ENCODE data around the gene MRPL40.
"Not testable (repeated sequence)": the region's sequence is repeated elsewhere in the genome, so short reads cannot be mapped to it uniquely, and the experiment has no call there.

MRPL40 gene

GRCh38 chr22:19406846-19407245 is 25.5 kb upstream of the MRPL40 start:
- no peak for DNase-seq (ENCODE audit: low read depth in 1 of 2, low spot score in 1 of 2)

DNA sequence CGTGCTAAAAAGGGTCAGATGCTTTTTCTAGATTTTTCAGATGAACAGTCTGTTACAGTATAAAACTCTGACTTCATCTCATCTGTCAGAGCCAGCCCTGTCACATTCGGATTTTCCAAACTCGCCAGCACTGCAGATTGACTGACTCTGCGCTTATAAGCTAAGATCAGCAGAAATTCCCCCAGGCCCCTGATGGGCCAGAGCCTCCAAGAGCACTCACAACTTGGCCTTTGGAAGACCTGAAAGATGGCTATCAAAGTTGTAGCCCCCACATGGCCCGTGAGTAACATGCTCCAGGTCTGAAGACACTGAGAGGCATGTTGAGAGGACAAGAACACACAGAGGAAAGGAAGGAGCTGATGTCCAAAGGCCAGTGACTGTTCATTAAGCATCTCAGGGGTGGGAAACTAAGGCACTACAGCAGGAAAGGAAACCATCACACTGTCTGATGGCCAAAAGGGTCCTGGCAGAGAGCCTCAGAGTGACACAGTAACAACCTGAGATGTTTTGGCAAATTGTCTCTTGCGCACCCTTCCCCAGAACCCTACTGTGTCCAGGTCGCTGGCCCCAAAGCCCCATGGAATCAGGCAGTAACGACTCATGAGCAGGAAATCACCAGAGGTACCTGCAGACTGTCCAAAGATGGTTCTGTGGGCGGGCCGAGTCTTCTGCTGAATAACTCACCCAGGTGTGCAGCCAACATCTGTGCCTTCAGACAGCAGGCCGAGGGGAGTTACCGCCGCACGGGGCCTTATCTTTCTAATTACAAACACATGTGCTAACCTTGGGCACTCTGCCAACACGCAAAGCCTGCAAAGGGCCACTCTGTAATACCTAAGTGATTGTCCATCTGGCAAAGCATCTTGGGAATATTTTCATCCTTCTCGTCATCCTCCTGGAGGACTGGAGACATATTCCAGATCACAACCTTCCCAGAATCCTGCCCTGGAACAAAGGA is 24.4 kb upstream of the MRPL40 start:
- no peak for DNase-seq (ENCODE audit: low read depth in 1 of 2, low spot score in 1 of 2)

DNA sequence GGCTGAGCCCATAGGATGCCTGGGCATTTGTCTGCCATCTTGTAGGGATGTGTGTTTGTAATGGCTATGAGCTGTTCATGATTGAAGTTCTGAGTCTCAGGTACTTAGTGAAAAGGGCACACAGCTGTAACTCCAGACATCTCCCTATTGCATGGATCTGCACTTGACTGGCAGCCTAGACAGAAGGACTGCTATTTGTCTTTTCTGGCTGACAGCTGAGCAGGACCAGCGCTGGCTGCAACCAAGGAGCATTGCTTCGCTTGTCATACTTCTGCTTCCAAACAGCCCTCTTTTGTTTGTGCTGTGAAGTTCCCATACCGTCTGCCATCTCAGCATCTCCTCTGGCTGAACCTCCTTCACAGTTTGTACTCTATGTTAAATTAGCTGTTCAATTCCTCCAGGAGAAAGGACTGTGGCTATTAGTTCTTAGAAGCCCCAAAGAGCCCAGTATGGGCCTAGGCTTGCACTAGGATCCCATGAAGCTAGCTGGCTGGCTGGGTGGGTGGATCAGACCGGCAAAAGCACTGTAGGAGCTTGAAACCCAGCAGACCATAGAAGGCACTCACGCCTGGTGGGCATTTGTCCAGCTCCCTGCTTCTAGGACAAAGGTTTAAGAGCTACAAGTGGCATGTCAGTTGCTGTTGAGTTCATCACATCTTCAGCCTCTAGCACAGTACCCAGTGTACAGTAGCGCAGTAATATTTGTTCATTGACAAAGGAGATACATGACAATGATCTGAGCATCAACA is 21.2 kb upstream of the MRPL40 start:
- no peak for DNase-seq (ENCODE audit: low read depth in 1 of 2, low spot score in 1 of 2)

GRCh38 chr22:19411690-19412045 is 20.7 kb upstream of the MRPL40 start:
- no peak for DNase-seq (ENCODE audit: low read depth in 1 of 2, low spot score in 1 of 2)

DNA sequence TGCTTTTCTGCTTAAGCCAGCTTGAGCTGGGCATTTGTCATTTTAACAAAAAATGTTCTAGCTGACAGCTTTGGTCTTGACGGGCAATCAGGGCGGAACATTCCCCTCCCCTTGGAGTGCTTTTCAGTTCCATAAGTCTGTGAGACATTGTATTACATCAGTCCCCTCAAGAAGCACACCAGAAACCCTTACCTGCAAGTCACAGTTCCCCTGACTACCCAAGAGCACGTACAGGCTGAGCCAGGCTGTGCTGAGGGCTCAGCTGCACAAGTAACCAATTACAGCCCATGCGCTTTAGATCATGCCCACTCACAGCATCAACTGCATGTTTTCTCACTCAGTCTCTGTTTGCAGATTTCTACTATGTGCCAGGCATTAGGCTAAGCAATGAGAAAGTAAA is 19.9 kb upstream of the MRPL40 start:
- no peak for DNase-seq (ENCODE audit: low read depth in 1 of 2, low spot score in 1 of 2)

- DNase-seq (ENCODE audit: low read depth in 1 of 2, low spot score in 1 of 2) = no peak
Observed at GRCh38 chr22:19412923-19413322, 19.4 kb upstream of the MRPL40 start.

DNA sequence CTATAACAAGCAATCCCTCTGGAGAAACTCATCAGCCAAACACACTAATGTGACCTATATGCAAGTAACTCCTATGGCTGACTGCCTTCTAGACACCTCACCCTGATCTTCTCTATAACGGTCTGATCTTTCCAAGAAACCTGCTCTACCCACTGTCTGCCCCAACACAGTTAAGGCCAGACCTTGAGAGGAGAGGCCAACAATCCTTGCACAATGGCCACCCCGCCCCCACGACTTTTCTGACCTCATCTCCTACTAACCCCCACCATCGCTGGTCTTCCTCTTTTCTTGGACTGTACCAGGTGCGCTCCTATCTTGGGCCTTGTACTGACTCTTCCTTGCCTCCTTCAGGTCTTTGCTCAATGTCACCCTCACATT is 13.3 kb upstream of the MRPL40 start:
- no peak for DNase-seq (ENCODE audit: low read depth in 1 of 2, low spot score in 1 of 2)

DNA sequence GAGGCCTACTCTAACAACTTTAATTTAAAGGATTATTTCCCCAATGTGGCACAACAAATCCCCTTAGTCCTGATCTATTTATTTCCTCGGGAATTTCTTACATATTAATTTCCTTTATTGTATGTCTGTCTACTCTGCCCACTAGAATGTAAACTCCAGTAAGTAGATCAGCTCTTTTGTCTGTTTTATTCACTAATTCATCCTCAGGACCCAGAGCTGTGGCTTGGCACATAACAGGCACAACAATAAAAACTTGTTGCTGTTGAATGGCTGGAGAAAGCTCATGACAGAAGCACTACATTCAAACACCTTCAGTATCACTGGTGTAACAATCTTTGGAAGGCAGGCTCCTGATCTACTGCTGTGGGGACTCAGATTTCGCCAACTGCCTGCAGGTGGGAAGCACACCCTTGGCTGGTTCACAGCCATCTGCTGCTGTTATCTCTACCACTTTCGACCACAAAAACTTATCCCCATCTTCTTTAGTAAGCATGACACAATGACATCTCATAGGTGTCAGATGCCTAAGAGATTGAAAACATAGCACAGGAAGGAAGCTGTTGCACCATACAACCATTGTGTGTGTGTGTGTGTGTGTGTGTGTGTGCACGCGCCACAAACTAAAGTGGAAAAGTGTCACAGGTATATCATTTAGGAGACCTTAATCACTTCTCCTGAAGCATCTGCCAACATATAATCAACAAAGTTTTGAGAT is 12.7 kb upstream of the MRPL40 start:
- DNase-seq (ENCODE audit: low read depth in 1 of 2, low spot score in 1 of 2) = no peak

GRCh38 chr22:19420321-19420720 is 12.0 kb upstream of the MRPL40 start:
- no peak for DNase-seq (ENCODE audit: low read depth in 1 of 2, low spot score in 1 of 2)

DNA sequence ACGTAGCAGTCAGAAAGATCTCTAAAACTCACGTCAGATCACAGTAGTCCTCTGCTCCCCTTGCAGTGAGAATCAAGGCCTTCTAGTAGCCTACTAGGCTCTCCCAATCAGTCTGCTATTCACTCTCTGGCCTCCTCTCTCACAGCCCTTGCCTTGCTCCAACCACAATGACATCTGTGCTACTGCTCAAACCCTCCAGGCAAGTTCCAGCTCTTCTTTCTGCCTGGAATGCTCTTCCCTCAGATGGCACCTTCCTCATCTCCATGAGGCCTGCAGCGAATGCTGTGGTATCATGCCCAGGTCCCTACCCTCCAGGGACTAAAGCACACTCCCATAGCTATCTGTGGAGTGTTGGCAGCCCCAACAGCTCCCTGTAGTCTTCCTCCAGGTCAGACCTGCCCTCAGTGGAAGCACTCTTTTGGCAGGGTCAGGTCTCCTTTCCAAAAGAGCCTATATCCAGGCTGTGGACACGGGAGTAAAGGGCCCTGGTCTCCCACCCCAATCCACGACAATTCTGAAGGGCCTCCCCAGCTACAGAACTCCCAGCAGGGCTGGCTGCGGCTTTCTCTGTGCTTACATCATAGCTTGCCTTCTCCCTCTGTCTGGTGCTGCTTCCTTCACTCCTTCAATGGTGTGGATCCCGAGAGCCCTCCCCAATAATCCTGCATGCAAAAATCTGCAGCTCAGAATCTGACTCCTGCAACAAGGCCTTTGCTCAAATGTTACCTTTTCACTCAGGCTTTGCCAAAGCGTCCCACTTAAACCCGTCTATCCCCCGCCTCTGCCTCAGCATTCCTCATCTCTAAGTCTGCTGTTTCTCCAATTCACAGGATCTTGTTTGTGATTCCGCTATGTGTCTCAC is 9.7 kb upstream of the MRPL40 start:
- no peak for DNase-seq (ENCODE audit: low read depth in 1 of 2, low spot score in 1 of 2)

DNA sequence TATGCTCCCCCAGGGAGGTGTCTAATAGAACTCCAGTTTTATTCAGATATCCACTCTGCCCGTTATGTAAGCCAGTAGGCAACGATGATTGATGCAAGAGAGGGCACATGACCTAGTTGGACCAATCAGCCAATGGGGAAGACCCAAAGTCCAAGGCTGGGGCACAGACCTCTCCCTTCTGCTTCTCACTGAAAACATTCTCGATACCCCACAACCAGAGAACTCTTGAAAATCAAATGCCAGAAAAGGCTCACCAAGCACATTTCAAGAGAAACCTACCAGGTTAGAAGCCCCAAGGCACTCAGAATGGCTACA is 8.2 kb upstream of the MRPL40 start:
- no peak for DNase-seq (ENCODE audit: low read depth in 1 of 2, low spot score in 1 of 2)

DNA sequence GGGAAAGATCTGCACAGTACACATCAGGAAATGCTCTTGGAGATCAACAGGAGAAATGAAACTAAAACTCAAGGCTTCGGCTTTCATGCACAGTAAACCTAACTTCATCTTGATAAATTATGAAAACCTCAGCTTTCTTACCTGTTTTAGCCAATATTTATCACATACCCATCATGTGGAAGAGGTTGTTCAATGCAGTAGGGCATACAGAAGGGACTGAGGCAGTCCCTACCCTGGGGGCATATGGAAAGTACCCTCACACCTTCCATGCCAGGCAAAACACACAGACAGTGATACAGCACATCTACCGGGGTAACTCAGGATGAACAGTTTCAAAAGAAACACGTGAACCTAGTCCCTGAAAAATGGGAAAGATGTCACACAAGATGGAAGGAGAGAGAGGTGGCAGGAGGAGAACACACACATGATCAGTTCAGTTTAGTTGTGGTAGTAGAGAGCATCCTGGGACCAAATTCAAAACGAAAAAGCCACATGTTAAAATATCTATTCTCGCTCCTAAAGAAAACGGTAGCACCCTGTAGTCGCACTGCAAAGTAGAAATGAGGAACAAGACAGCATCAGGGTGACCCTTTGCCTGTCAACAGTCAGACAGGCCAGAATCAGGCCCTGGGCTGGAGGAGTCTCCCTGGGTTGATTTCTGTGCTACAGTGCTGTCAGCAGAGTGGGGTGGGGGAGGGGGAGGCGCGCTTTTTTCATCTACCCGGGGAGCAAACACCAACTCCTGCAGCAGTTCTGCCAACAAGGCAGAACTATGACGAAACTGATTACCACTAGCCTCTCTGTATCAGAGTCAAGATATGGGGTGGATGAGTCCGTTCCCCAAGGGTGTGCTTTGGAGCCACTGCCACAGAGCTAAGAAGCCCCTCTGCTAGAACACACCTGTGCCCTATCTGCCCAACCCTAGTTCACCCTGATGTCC is 2.1 kb upstream of the MRPL40 start:
- no peak for DNase-seq (ENCODE audit: low read depth in 1 of 2, low spot score in 1 of 2)

DNA sequence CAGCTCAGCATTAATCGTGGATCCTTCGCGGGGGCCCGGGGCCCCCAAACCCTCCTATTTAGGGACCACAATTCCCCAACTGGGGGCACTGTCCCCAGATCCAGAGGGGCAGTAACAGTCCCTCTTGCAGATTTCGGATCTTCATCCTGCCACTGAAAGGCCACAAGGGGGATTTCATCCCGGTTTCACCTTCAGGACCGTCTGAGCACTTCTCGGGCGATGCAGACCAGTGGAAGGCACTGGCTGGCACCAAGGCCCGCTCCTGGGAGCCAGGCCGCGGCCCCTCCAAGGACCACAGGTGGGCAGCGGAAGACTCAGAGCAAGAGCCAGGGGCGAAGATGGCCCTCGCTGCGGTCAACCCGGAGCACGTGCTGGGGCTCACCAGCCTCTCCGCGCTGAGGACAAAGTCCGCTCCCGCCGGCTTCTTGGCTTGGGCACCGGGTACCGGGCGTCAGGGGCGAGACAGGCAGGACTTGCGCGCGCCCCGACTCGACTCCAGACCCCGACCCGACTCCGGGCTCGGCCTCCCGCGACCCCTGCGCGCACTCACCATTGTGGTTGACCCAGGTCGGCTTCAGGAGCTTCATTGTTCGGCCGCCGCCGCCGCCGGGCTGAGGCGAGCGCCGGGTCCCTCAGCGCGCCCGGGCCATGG is 1.3 kb upstream of the MRPL40 start:
- no peak for DNase-seq (ENCODE audit: low read depth in 1 of 2, low spot score in 1 of 2)

DNA sequence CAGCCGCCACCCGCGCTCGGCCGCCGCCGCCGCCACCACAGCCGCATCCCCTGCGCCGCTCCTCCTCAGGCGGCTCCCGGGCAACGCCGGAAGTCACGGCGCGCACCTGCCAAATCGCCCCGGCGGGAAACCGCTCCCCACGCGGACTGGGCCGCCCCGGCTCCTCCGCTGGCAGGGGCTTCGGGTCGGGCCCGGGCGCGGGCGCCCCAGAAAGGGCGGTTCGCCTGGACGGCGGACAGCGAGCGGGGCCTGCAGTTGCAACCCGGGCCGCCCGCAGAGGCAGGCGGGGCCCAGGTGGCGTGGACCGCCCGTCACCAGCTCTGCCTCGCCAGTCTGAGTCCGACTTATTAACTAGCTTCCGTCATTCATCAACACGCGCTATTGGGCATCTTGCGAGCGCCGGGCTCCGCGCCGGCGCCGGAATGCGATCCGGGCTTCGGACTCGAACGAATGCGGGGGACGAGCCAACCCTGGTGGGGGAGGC is 654 bp upstream of the MRPL40 start, which contains the start of gene HIRA:
HIRA (minus strand) TSS at position 85 of the 484 bp plus-strand sequence. CDS start 257 bp downstream, outside the sequence.
- DNase-seq (ENCODE audit: low read depth in 1 of 2, low spot score in 1 of 2) = peak; percentile 78 to 83

GRCh38 chr22:19434401-19434800 is 2.1 kb downstream of the MRPL40 start:
- DNase-seq (ENCODE audit: low read depth in 1 of 2, low spot score in 1 of 2) = no peak

GRCh38 chr22:19434829-19435580 is 2.7 kb downstream of the MRPL40 start:
- DNase-seq (ENCODE audit: low read depth in 1 of 2, low spot score in 1 of 2) = no peak

GRCh38 chr22:19436444-19437161 is 4.3 kb downstream of the MRPL40 start:
- not testable (repeated sequence) for DNase-seq (ENCODE audit: low read depth in 1 of 2, low spot score in 1 of 2)

- DNase-seq (ENCODE audit: low read depth in 1 of 2, low spot score in 1 of 2) = no peak
Observed at GRCh38 chr22:19438298-19438697, 6.0 kb downstream of the MRPL40 start.
